ENCODE results near the gene THG1L.

- no peak for TF ChIP-seq CTCF (IDR thresholded peaks at IDR 0.05)
- TF ChIP-seq POLR2A (IDR thresholded peaks at IDR 0.05) = no peak
- TF ChIP-seq POLR2AphosphoS5 (IDR thresholded peaks at IDR 0.05) = no peak
Measured at GRCh38 chr5:157741131-157741530, 9.9 kb downstream of the THG1L start.

All from transverse colon (tissue), 4 donors.